D721Med (cell line): ENCODE data around the gene TFDP1.

ENCODE experiments used
- DNase-seq: peaks from one replicate; pipeline ENCODE4 v3.0.0; 2011; ENCODE audit warnings: low spot score; ENCODE audit not compliant: insufficient read length
- FAIRE-seq: peaks from 2 replicates; lab custom pipeline; 2011; peaks lifted over from hg19 to GRCh38; lab: Jason Lieb, UNC
- TF ChIP-seq, protein P1 (sequence below): IDR thresholded peaks from 2 replicates; pipeline ENCODE4 v1.5.1; 2012; ENCODE audit warnings: mild to moderate bottlenecking, control low read depth; ENCODE audit not compliant: insufficient read depth; ENCODE audit errors: missing control alignments

Gene TFDP1

DNA sequence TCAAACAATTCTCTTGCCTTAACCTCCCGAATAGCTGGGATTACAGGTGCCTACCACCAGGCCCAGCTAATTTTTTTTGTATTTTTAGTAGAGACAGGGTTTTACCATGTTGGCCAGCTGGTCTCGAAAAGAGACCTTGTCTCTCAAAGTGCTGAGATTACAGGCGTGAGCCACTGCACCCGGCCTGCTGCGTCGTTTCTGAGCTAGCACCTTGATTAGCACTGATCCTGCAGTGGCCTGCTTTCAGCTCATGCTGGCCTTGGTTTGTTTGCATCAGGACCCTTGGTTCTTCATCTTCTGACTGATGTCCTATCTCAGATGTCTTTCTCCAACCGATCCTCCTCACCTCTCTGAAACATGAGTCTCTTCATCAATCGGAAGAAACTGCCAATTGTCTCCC is 4.9 kb upstream of the TFDP1 start:
- TF ChIP-seq, protein P1, sequence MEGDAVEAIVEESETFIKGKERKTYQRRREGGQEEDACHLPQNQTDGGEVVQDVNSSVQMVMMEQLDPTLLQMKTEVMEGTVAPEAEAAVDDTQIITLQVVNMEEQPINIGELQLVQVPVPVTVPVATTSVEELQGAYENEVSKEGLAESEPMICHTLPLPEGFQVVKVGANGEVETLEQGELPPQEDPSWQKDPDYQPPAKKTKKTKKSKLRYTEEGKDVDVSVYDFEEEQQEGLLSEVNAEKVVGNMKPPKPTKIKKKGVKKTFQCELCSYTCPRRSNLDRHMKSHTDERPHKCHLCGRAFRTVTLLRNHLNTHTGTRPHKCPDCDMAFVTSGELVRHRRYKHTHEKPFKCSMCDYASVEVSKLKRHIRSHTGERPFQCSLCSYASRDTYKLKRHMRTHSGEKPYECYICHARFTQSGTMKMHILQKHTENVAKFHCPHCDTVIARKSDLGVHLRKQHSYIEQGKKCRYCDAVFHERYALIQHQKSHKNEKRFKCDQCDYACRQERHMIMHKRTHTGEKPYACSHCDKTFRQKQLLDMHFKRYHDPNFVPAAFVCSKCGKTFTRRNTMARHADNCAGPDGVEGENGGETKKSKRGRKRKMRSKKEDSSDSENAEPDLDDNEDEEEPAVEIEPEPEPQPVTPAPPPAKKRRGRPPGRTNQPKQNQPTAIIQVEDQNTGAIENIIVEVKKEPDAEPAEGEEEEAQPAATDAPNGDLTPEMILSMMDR, result no peak
- DNase-seq (no peak), FAIRE-seq (no peak)

DNA sequence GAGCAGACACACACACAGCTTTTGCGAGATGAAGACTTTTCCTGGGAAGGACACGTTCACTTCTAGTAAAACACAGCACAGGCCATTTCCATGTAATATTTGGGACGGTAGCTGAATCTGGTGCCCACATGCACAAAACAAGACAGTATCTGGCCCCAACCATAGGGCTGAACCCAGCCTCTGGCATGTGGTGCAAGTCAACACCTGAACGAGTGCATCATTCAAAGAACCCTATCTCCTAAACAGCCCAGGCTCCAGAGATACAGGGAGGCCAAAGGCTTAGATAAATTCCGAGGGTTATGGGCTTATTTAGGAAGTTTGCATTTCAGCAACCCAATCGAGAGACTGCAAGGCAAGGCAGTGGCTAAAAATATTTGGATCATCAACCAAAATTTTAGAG is 2.7 kb upstream of the TFDP1 start:
- TF ChIP-seq, protein P1, result no peak
- no peak for DNase-seq
- FAIRE-seq, result no peak

DNA sequence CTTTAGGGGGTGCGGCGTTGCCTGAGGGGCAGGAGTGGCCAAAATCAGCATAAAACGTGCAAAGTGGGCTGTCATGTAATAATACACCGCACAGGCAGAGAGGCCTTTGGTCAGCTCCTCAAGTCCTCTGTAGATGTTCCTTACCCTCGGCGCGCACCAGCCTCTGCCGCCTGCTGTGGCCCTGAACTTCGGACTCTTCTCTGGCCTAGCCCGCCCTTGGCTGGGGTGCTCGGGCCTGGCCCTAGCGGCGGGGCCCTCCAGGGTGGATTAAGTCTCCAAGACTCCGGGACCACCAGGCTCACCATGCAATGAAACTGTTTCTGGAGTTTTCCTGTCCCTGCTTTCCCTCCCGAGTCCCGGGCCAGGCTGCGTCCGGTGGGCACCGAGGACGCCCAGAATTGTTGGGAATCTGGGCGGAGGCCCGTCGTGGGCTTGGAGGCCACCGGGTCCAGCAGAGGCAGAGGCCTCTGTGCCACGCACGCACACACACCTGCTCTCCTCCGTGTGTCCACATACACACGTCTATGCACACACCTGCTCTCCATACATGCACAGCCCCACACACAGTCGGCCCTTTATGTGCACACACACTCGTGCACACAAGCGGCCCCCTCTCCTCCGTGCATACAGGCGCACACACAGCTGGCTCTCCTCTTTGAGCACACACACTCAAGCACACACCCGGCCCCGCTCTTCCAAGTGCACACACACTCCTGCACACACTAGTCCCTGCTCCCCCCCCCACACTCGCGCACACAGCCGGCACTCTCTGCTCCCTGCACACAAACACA is 1.5 kb upstream of the TFDP1 start:
- DNase-seq, result no peak
- FAIRE-seq, result no peak
- TF ChIP-seq, protein P1, result no peak

DNA sequence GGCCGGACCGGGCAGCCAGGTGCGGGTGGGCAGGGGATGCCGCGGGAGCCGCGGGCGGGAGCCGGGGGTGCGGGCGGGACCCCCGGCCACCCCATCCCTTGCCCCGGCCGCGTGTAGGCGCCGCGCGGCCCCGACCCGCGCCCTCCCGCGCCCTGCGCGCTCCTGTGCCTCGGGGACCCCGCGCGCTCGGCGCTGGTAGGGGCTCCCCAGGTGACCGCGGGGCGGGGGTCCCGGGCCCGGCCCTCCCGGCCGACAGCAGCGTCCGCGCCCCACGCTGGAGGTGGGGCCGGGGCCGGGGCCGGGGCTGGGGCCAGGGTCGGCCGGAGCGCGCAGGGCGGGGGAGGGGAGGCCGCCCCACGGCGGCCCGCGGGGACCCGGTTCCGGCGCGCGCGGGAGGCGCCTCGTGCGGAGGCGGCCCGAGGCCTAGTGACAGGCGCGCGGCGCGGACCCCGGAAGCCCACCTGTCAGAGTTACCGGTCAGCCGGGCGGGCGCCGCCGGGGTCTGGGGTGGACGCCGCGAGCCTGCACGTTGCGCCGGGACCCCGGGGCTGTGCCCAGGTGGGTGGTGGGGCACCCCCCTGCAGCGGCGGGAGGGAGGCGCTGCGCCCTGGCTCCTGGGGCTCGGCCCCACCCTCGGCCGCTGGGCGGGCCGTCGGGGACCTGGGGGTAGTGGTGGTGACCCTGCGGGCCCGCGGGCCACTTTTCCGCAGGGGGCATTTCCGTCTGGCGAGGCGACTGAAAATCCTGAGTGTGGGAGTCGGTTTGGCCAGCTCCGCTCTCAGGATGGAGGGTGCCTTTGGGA is 518 bp downstream of the TFDP1 start:
- FAIRE-seq (no peak), DNase-seq (no peak)
- TF ChIP-seq, protein P1, result no peak

DNA sequence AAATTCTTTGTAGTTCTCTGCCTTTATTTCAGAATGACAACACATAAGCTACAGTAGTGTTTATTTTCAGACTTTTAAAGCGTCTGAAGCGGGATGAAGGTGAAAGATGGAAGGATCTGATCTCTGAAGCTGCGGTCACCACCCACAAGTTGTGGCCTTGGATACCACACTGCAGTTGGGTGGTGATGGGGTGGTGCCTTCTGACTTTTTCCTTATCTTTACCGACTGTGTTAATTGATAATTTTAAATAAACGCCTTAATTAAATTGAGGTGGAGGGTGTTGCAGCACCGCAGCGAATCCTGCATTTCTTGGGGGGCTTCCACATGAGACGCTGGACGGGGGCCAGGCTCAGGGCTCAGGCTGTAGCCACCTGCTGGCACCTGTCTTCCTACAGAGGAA is 1.3 kb downstream of the TFDP1 start:
- TF ChIP-seq, protein P1, result no peak
- no peak for FAIRE-seq
- no peak for DNase-seq

DNA sequence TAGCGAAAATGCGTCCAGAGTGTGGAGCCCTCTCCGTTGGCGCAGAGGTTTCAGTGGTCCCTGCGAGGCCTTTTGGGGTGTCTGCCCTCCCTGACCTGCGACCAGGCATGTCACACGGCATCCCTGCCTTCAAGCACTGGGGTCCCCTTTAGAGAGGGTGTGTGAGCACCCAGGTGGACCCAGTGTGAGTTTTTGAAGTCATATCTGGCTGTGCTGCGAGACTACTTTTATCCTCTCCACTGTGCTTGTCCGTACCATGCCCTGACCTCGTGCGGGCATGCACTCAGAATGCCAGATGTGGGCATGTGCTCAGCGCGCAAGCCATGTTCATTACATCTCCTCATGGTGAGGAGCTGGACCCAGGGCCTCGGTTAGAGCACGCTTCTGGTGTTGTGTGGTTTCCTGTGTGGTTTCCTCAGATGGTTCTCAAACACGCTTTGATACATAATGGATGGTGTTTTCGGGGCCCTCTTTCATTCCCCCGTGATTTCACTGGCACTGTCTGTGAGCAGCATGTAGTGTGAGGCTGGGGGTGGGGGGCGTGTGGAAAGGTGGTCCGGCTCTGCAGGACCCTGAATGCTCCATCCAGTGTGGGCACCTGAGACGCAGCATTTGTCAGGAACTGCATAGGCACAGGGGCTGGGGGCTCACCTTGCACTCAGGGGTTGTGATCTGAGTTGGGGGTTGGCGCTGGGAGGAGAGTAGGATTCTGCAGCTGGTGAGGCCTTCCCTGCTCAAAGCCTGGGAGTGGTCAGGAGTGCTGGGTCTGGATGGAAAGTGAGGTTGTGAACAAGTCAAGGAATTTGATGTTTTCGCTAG is 2.3 kb downstream of the TFDP1 start:
- TF ChIP-seq, protein P1, result no peak
- FAIRE-seq (no peak), DNase-seq (no peak)
